Mesothelial cell of epicardium (in vitro differentiated cells): ENCODE results near the gene HPN. TPM values are rescaled to one million over a fixed set of nuclear protein-coding genes. Genes with fewer than 3 reads are reported as not detected.

Source experiments
- DNase-seq, 2 experiments: peaks; one replicate each; pipeline ENCODE4 v3.0.0; 2021; ENCODE audit warnings: low spot score in 2 of 2; ENCODE audit not compliant: unreplicated experiment in 2 of 2
- H3K27ac Mint-ChIP-seq: 2 replicates; pipeline ENCODE4 v1.8.0; 2021; ENCODE audit warnings: mixed read lengths
- H3K27me3 Mint-ChIP-seq: 2 replicates; pipeline ENCODE4 v1.8.0; 2021; ENCODE audit warnings: low read depth, mixed read lengths
- H3K36me3 Mint-ChIP-seq: 2 replicates; pipeline ENCODE4 v1.8.0; 2021; ENCODE audit warnings: mixed read lengths
- H3K4me1 Mint-ChIP-seq: 2 replicates; pipeline ENCODE4 v1.8.0; 2021; ENCODE audit warnings: mixed read lengths
- H3K4me3 Mint-ChIP-seq: 2 replicates; pipeline ENCODE4 v1.8.0; 2021; ENCODE audit warnings: mild to moderate bottlenecking, moderate library complexity, mixed read lengths
- H3K9me3 Mint-ChIP-seq: 2 replicates; pipeline ENCODE4 v1.8.0; 2021; ENCODE audit warnings: mixed read lengths
- total RNA-seq: library from RNA; stranded (reverse); gene quantifications from 3 replicates; pipeline ENCODE4 v1.2.1, GENCODE V29; 2021
- TF ChIP-seq, protein P1 (sequence below): fragments of 200-600 bp; sonication (generic); IDR thresholded peaks from one replicate; pipeline ENCODE4 v1.5.0; 2021; ENCODE audit warnings: antibody characterized with exemption; ENCODE audit not compliant: unreplicated experiment

The HPN gene
- total RNA-seq, 1 donor from 2014 or later: 21.3 TPM

DNA sequence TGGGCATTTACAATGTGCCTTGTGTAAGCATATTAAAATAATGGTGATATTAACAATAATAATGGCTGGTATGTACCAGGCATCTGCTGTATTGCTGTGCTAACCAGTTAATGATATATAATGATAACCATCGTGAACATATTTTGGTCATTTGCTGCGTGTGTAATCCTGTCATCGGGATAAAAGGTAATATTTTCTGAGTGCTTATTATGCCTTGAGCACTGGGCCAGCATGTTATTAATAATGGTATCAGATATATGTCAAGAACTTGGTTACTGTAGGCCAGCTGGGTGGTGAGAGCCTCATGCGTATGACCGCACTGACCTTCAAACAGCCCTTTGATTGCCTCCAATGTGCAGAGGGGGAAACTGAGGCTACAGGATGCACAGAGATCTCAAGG, 51.9 kb downstream of the HPN start:
- H3K27me3 Mint-ChIP-seq: no peaks in the 10 kb centered on the region
- H3K4me3 Mint-ChIP-seq: no peak overlapping the region
- DNase-seq: no peak
- TF ChIP-seq, protein P1, sequence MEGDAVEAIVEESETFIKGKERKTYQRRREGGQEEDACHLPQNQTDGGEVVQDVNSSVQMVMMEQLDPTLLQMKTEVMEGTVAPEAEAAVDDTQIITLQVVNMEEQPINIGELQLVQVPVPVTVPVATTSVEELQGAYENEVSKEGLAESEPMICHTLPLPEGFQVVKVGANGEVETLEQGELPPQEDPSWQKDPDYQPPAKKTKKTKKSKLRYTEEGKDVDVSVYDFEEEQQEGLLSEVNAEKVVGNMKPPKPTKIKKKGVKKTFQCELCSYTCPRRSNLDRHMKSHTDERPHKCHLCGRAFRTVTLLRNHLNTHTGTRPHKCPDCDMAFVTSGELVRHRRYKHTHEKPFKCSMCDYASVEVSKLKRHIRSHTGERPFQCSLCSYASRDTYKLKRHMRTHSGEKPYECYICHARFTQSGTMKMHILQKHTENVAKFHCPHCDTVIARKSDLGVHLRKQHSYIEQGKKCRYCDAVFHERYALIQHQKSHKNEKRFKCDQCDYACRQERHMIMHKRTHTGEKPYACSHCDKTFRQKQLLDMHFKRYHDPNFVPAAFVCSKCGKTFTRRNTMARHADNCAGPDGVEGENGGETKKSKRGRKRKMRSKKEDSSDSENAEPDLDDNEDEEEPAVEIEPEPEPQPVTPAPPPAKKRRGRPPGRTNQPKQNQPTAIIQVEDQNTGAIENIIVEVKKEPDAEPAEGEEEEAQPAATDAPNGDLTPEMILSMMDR: no peak
- H3K27ac Mint-ChIP-seq: no peak overlapping the region
- H3K36me3 Mint-ChIP-seq: no peaks in the 10 kb centered on the region
- H3K4me1 Mint-ChIP-seq: peaks cover 13% of the 10 kb centered on the region
- no peaks in the 10 kb centered on the region for H3K9me3 Mint-ChIP-seq

DNA sequence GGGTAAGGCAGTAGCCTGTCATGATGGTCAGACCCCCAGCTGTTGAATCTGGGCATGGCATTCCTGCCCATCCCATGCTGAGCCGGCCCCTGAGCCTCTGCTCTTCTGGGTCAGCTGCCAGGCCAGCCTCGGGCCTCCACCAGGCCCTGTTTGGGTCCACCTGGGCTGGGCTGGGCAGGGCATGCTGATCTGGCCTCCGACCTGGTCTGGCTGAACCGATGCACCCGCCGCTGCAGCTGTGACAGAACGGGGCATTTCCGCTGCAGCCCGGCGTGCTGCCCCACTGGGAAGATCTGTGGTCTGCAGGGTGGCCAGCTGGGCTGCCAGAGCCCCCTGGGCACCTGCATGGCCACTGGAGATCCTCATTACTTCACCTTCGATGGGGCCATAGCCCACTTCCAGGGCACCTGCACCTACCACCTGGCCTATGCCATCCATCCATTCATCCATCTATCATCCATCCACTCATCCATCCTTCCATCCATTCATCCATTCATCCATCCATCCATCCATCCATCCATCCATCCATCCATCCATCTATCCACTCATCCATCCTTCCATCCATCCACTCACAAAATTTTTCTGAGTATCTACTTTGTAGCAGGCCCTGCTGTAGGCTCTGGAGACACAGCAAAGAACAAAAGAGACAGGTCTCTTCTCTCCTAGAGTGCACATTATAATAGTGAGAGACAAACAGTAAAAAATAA, 52.6 kb downstream of the HPN start:
- H3K4me1 Mint-ChIP-seq: peaks cover 13% of the 10 kb centered on the region
- TF ChIP-seq, protein P1: no peak
- DNase-seq: no peak
- no peaks in the 10 kb centered on the region for H3K9me3 Mint-ChIP-seq
- no peaks in the 10 kb centered on the region for H3K36me3 Mint-ChIP-seq
- H3K4me3 Mint-ChIP-seq: no peak overlapping the region
- no peak overlapping the region for H3K27ac Mint-ChIP-seq
- H3K27me3 Mint-ChIP-seq: no peaks in the 10 kb centered on the region

DNA sequence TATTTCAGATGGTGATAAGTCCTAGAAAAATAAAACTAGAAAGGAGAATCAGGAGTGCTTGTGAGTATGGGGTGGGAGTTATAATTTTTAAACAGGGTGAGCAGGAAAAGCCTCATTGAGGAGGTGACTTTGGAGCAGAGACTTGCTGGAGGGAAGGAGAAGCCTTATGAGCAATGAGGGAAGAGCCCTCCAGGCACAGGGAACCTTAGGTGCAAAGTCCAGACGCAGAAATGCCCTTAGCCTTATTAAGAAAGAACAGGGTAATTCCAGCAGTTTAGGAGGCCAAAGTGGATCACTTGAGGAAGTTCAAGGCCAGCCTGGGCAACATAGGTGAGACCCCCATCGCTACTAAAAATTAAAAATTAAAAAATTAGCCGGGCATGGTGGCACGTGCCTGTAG, 53.1 kb downstream of the HPN start:
- Mint-ChIP-seq H3K4me1 (peaks cover 13% of the 10 kb centered on the region), H3K27ac (no peak overlapping the region), H3K27me3 (no peaks in the 10 kb centered on the region), H3K4me3 (no peak overlapping the region), H3K9me3 (no peaks in the 10 kb centered on the region), H3K36me3 (no peaks in the 10 kb centered on the region)
- no peak for DNase-seq
- TF ChIP-seq, protein P1: no peak

DNA sequence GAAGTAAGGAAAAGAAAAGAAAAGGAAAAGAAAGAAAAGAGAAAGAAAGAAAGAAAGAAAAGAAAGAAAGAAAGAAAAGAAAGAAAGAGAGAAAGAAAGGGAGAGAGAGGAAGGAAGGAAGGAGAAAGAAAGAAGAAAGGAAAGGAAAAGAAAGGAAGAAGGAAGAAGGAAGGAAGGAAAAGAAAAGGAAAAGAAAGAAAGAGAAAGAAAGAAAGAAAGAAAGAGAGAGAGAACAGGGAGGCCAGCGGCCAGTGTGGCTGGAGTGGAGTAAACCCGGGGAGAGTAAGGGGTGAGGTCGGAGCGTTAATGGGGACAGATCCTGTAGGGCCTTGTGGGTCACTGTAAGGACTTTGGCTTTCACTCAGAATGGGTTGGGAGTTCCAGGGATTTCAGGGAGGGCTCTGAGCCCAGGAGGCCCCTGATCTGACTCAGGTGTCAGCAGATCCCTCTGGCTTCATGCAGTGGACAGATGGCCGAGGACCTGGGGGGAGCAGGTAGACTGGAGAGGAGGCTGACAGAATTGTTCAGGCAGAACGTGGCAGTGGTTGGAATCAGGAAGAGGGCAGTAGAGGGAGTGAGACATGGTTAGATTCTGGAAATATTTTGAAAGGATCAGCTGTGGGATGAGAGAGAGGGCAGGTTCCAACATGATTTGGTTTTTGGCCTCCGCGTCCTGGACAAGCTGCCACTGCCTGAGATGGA, 54.3 kb downstream of the HPN start:
- Mint-ChIP-seq H3K9me3 (no peaks in the 10 kb centered on the region), H3K27ac (peak overlapping the region; percentile 53), H3K27me3 (no peaks in the 10 kb centered on the region), H3K4me3 (no peak overlapping the region), H3K4me1 (peaks cover 11% of the 10 kb centered on the region), H3K36me3 (no peaks in the 10 kb centered on the region)
- TF ChIP-seq, protein P1: no peak
- DNase-seq: no peak

DNA sequence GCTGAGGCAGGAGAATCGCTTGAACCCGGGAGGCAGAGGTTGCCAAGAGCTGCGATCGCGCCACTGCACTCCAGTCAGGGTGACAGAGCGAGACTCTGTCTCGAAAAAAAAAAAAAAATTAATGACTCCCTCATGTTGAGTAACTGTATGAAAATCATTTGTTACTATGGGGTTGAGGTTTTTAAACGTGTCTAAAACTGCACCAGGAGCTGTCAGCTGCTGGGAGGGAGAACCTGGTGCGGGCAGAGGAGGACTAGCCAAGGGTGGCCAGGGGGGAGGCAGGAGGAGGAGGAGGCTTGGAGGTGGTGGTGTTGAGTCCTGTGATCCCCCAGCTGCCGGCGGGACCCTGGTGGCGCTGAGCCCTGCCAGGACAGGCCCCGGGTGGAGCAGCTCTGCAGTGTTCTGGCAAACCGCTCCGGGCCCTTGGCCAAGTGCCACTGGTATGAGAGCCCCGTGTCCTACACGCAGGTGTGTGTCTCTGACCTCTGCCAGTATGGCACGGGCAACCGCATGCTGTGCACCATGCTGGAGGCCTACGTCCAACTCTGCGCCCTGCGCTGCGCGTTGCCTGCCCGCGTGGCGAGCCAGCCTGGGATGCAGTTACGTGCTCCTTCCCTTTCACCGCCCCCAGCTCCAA, 57.0 kb downstream of the HPN start:
- TF ChIP-seq, protein P1: no peak
- no peak overlapping the region for H3K27ac Mint-ChIP-seq
- H3K27me3 Mint-ChIP-seq: no peaks in the 10 kb centered on the region
- no peak for DNase-seq
- H3K4me3 Mint-ChIP-seq: no peak overlapping the region
- H3K36me3 Mint-ChIP-seq: no peaks in the 10 kb centered on the region
- H3K4me1 Mint-ChIP-seq: peaks cover 7% of the 10 kb centered on the region
- H3K9me3 Mint-ChIP-seq: no peaks in the 10 kb centered on the region
